OCI-LY1 (cell line): ENCODE results near the gene ZPR1.
A peak's percentile ranks its signal among the peaks of the same experiment; 100 is the strongest.

ENCODE experiments used
- H2AFZ ChIP-seq: fragments of 200-600 bp; sonication (generic), shearing (Covaris generic); 2 replicates; pipeline ENCODE4 v1.6.0; 2014; ENCODE audit warnings: antibody characterized with exemption, mild to moderate bottlenecking, low read length
- H3F3A ChIP-seq: fragments of 200-600 bp; sonication (generic), shearing (Covaris generic); 2 replicates; pipeline ENCODE4 v1.6.0; 2014; ENCODE audit warnings: mild to moderate bottlenecking, antibody characterized with exemption, low read length, moderate library complexity; ENCODE audit not compliant: insufficient read depth
- H3K27ac ChIP-seq: fragments of 200-600 bp; sonication (generic); 2 replicates; pipeline ENCODE4 v1.5.1; 2014; ENCODE audit warnings: low read length, mixed run types, mild to moderate bottlenecking, low read depth; ENCODE audit not compliant: poor library complexity, severe bottlenecking
- H3K27me3 ChIP-seq: fragments of 200-600 bp; sonication (generic); 2 replicates; pipeline ENCODE4 v1.6.0; 2014; ENCODE audit warnings: antibody characterized with exemption, mild to moderate bottlenecking, low read length, moderate library complexity; ENCODE audit not compliant: insufficient read depth
- H3K36me3 ChIP-seq: fragments of 200-600 bp; sonication (generic); 2 replicates; pipeline ENCODE4 v1.6.1; 2014; ENCODE audit warnings: mild to moderate bottlenecking, antibody characterized with exemption, low read length, moderate library complexity, mixed read lengths; ENCODE audit not compliant: insufficient read depth
- H3K4me1 ChIP-seq: fragments of 200-600 bp; sonication (generic); 2 replicates; pipeline ENCODE4 v1.5.1; 2014; ENCODE audit warnings: mild to moderate bottlenecking, low read length, moderate library complexity; ENCODE audit not compliant: insufficient read depth, severe bottlenecking
- H3K4me2 ChIP-seq: fragments of 200-600 bp; sonication (generic), shearing (Covaris generic); 2 replicates; pipeline ENCODE4 v1.6.1; 2014; ENCODE audit warnings: low read length
- H3K4me3 ChIP-seq: fragments of 200-600 bp; sonication (generic); 2 replicates; pipeline ENCODE4 v1.5.1; 2014; ENCODE audit warnings: low read length, low read depth, mild to moderate bottlenecking, mixed read lengths; ENCODE audit not compliant: poor library complexity, severe bottlenecking
- H3K79me2 ChIP-seq: fragments of 200-600 bp; shearing (Covaris generic); 2 replicates; pipeline ENCODE4 v1.6.1; 2016; ENCODE audit warnings: mixed run types, low read length, mixed read lengths; ENCODE audit not compliant: insufficient read depth
- H3K9ac ChIP-seq: fragments of 200-600 bp; sonication (generic), shearing (Covaris generic); 2 replicates; pipeline ENCODE4 v1.6.1; 2014; ENCODE audit warnings: mild to moderate bottlenecking, low read length, mixed read lengths
- H3K9me2 ChIP-seq: fragments of 200-600 bp; sonication (generic), shearing (Covaris generic); 2 replicates; pipeline ENCODE4 v1.6.1; 2014; ENCODE audit warnings: low read depth, mild to moderate bottlenecking, low read length, mixed read lengths
- H3K9me3 ChIP-seq: fragments of 200-600 bp; shearing (Covaris generic); 2 replicates; pipeline ENCODE4 v1.6.1; 2014; ENCODE audit warnings: low read length, mixed read lengths
- H4K20me1 ChIP-seq: fragments of 200-600 bp; sonication (generic), shearing (Covaris generic); 2 replicates; pipeline ENCODE4 v1.6.0; 2016; ENCODE audit warnings: mild to moderate bottlenecking, low read length; ENCODE audit not compliant: insufficient read depth
- EZH2 ChIP-seq: fragments of 200-600 bp; sonication (generic), shearing (Covaris generic); IDR thresholded peaks from 2 replicates; pipeline ENCODE4 v1.8.0; 2017; ENCODE audit warnings: borderline replicate concordance, mixed run types, mild to moderate bottlenecking, antibody characterized with exemption, low read length, moderate library complexity, mixed read lengths
- TF ChIP-seq, protein P1 (sequence below): fragments of 200-600 bp; sonication (generic), shearing (Covaris generic); IDR thresholded peaks from 2 replicates; pipeline ENCODE4 v1.5.1; 2017; ENCODE audit warnings: mild to moderate bottlenecking, antibody characterized with exemption, low read length, moderate library complexity, mixed read lengths

Gene ZPR1

DNA sequence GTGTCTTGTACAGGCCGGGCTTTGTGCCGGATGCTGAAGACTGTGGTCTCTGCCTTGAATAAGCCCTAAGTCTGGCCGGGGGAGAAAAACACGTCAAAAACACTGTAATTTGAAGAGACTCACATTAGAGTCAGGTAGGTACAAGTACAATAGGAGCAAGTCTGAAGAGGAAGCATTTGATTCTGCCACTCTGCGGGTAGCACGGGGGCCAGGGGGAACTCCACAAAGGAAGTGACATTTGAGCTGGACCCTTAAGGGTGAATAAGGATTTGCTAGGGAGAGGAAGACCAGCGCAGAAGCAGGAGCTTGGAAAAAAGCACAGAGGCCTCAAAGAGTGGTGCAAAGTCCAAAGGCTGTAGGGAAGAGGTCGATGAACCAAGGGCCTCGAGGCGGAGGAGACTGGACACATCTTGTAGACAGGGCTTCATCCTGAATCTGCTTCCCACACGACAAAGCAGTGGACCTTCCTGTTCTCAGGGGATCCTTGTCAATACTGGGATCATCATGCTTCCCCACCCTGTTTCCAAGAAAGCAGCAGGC is 53.8 kb downstream of the ZPR1 start:
- Histone ChIP-seq H2AFZ (no peak overlapping the region), H3K4me2 (no peak overlapping the region), H3K79me2 (no peaks in the 10 kb centered on the region), H3K4me1 (no peaks in the 10 kb centered on the region), H3K9me3 (no peaks in the 10 kb centered on the region), H3K9ac (no peak overlapping the region), H4K20me1 (no peaks in the 10 kb centered on the region), H3K4me3 (no peak overlapping the region), H3F3A (no peaks in the 10 kb centered on the region), H3K27ac (no peak overlapping the region), H3K36me3 (no peaks in the 10 kb centered on the region), H3K9me2 (no peaks in the 10 kb centered on the region), H3K27me3 (no peaks in the 10 kb centered on the region)
- TF ChIP-seq EZH2: no peak
- TF ChIP-seq, protein P1, sequence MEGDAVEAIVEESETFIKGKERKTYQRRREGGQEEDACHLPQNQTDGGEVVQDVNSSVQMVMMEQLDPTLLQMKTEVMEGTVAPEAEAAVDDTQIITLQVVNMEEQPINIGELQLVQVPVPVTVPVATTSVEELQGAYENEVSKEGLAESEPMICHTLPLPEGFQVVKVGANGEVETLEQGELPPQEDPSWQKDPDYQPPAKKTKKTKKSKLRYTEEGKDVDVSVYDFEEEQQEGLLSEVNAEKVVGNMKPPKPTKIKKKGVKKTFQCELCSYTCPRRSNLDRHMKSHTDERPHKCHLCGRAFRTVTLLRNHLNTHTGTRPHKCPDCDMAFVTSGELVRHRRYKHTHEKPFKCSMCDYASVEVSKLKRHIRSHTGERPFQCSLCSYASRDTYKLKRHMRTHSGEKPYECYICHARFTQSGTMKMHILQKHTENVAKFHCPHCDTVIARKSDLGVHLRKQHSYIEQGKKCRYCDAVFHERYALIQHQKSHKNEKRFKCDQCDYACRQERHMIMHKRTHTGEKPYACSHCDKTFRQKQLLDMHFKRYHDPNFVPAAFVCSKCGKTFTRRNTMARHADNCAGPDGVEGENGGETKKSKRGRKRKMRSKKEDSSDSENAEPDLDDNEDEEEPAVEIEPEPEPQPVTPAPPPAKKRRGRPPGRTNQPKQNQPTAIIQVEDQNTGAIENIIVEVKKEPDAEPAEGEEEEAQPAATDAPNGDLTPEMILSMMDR: no peak

DNA sequence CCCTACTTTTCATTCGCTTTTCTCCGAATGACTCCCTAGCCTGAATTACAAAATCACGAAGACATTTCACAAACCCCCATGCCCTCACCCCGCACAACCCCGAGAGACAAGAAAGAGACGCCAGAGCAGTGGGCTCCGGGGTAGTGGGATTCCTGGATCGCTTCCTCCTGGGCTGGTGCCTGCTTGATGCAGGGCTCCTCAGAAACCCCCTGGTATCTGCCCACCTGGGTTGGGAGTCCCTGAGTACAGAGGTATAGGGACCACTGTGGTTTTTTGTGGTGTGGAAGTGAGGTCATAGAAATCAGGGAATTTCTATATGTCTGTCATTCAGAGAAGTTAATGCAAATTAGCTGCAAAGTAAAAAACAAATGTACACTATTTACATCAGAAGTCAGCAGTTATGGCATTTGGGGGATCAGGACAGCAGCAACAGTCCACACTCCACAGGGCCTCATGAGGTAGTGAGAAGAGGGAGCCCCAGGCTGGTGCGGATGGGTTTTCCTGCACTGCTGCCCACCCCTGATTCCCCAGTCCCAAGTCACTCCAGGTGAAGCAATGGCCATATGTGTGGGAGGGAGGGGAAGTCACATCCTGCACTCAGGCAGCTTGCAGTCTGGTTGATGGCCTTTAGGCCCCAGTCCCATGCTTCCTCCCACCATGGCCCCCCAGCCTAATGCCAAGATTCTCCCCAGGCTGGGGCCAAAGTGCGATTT is 54.6 kb downstream of the ZPR1 start:
- Histone ChIP-seq H4K20me1 (no peaks in the 10 kb centered on the region), H3K4me1 (no peaks in the 10 kb centered on the region), H3K79me2 (no peaks in the 10 kb centered on the region), H3F3A (no peaks in the 10 kb centered on the region), H3K27me3 (no peaks in the 10 kb centered on the region), H2AFZ (no peak overlapping the region), H3K9me2 (no peaks in the 10 kb centered on the region), H3K4me2 (no peak overlapping the region), H3K9me3 (no peaks in the 10 kb centered on the region), H3K9ac (no peak overlapping the region), H3K4me3 (no peak overlapping the region), H3K27ac (no peak overlapping the region), H3K36me3 (no peaks in the 10 kb centered on the region)
- TF ChIP-seq, protein P1: no peak
- TF ChIP-seq EZH2: no peak

DNA sequence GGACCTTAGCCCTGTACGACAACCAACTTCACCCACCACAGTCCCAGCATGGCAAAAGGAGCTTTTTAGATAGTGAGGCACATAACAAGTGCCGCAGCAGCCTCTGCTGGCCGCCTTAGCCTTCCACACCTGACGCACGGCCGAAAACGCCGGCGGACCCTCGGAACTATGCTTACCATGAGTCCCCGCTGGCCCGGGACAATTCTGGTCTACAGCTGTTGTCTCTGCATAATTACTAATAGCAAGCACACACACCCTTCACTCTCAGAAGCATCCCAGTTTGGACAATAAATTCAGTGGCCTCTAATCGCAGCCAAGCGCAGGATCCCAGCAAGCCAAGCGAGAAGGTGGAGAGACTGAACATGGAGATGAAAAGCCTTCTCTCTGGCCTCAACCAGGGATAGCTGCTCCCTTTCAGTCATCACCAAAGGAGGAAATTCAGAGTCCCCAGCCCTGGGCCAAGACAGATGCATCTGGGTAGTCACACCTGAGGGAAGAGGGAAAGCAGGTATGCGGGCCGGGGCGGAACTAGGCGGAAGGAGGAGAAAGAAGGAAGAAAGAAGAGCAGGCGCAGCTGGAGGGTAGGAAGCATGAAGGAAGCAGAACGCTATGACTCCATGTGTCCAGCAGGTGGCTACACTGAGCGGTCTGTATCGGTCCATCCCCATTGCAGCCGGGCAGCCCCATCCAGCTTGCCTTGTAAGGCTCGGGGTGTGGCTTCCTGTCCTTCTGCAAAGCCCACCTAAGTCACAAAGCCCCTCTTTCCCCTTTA is 55.4 kb downstream of the ZPR1 start:
- Histone ChIP-seq H3K4me3 (no peak overlapping the region), H3K4me1 (no peaks in the 10 kb centered on the region), H2AFZ (no peak overlapping the region), H3F3A (no peaks in the 10 kb centered on the region), H3K9me2 (no peaks in the 10 kb centered on the region), H4K20me1 (no peaks in the 10 kb centered on the region), H3K79me2 (no peaks in the 10 kb centered on the region), H3K36me3 (no peaks in the 10 kb centered on the region), H3K4me2 (no peak overlapping the region), H3K27me3 (no peaks in the 10 kb centered on the region), H3K9ac (no peak overlapping the region), H3K27ac (no peak overlapping the region), H3K9me3 (no peaks in the 10 kb centered on the region)
- TF ChIP-seq, protein P1: peak; percentile 59
- TF ChIP-seq EZH2: no peak
